Ectodermal cell (in vitro differentiated cells): ENCODE data around the gene SEC24B.

ENCODE experiments used
- H3K27ac ChIP-seq: 2 replicates; pipeline ENCODE4 v1.7.0; 2013; ENCODE audit warnings: mild to moderate bottlenecking, low read depth, low read length; ENCODE audit not compliant: insufficient read depth, poor library complexity, severe bottlenecking
- H3K27me3 ChIP-seq: 2 replicates; pipeline ENCODE4 v1.7.0; 2013; ENCODE audit warnings: mild to moderate bottlenecking, low read length; ENCODE audit not compliant: insufficient read depth, control insufficient read depth, poor library complexity, severe bottlenecking
- H3K36me3 ChIP-seq: one replicate; pipeline ENCODE4 v1.7.0; 2013; ENCODE audit warnings: low read length; ENCODE audit not compliant: control insufficient read depth, insufficient read depth
- H3K4me1 ChIP-seq: one replicate; pipeline ENCODE4 v1.7.0; 2013; ENCODE audit warnings: low read length; ENCODE audit not compliant: control insufficient read depth, insufficient read depth
- H3K4me3 ChIP-seq: 2 replicates; pipeline ENCODE4 v1.7.0; 2013; ENCODE audit warnings: low read depth, low read length, control low read depth; ENCODE audit not compliant: insufficient read depth
- H3K9me3 ChIP-seq: 2 replicates; pipeline ENCODE4 v1.7.0; 2013; ENCODE audit warnings: mild to moderate bottlenecking, low read length, moderate library complexity; ENCODE audit not compliant: control insufficient read depth
- WGBS, 2 experiments: methylation state at CpG; one replicate each; pipeline ENCODE4 v1.1.7; 2013; ENCODE audit warnings: missing lambda C conversion rate in 2 of 2; 5-methylcytosine and 5-hydroxymethylcytosine counted together

SEC24B gene

GRCh38 chr4:109429545-109429944 is 4.1 kb upstream of the SEC24B start:
- 100% methylated on average over 1 of the region's 1 CpG for WGBS, 2 experiments
- H3K4me3 ChIP-seq, result no peak overlapping the region
- peaks cover 8% of the 10 kb centered on the region for H3K36me3 ChIP-seq
- H3K4me1 ChIP-seq, result peaks cover 9% of the 10 kb centered on the region
- H3K9me3 ChIP-seq, result no peaks in the 10 kb centered on the region
- H3K27ac ChIP-seq, result no peak overlapping the region
- no peaks in the 10 kb centered on the region for H3K27me3 ChIP-seq

- H3K27me3 ChIP-seq, result no peaks in the 10 kb centered on the region
- no peak overlapping the region for H3K27ac ChIP-seq
- peaks cover 8% of the 10 kb centered on the region for H3K36me3 ChIP-seq
- 100% methylated on average over 1 of the region's 1 CpG; no CpG with 5 or more reads in 1 of the 2 experiments for WGBS, 2 experiments
- no peaks in the 10 kb centered on the region for H3K9me3 ChIP-seq
- H3K4me1 ChIP-seq, result peaks cover 27% of the 10 kb centered on the region
- H3K4me3 ChIP-seq, result peak overlapping the region; percentile 85
These were observed 1.4 kb upstream of the SEC24B start for GRCh38 chr4:109432203-109432602.

GRCh38 chr4:109432696-109433095 is 919 bp upstream of the SEC24B start:
- 69 to 71% methylated on average over 3 of the region's 3 CpGs for WGBS, 2 experiments
- H3K4me3 ChIP-seq, result peak overlapping the region; percentile 85

GRCh38 chr4:109434007-109434971 is 674 bp downstream of the SEC24B start:
- Histone ChIP-seq H3K36me3 (peaks cover 8% of the 10 kb centered on the region), H3K4me1 (peaks cover 27% of the 10 kb centered on the region), H3K27me3 (no peaks in the 10 kb centered on the region), H3K9me3 (no peaks in the 10 kb centered on the region), H3K27ac (no peak overlapping the region), H3K4me3 (peak overlapping the region; percentile 85)
- WGBS, 2 experiments, result 1 to 2% methylated on average over 70 of the region's 70 CpGs

More at GRCh38 chr4:109432696-109433095, 919 bp upstream of the SEC24B start:
- H3K9me3 ChIP-seq, result no peaks in the 10 kb centered on the region
- peak overlapping the region; percentile 80 for H3K27ac ChIP-seq
- peaks cover 27% of the 10 kb centered on the region for H3K4me1 ChIP-seq
- peaks cover 8% of the 10 kb centered on the region for H3K36me3 ChIP-seq
- no peaks in the 10 kb centered on the region for H3K27me3 ChIP-seq

- H3K36me3 ChIP-seq, result peaks cover 3% of the 10 kb centered on the region
- no peak overlapping the region for H3K4me3 ChIP-seq
- no peaks in the 10 kb centered on the region for H3K27me3 ChIP-seq
- H3K27ac ChIP-seq, result no peak overlapping the region
- WGBS, 2 experiments, result 76 to 81% methylated on average over 3 of the region's 3 CpGs
- H3K4me1 ChIP-seq, result peaks cover 27% of the 10 kb centered on the region
- H3K9me3 ChIP-seq, result no peaks in the 10 kb centered on the region
These were observed 2.0 kb downstream of the SEC24B start for GRCh38 chr4:109435635-109436034.

GRCh38 chr4:109436504-109436903 is 2.9 kb downstream of the SEC24B start:
- peaks cover 27% of the 10 kb centered on the region for H3K4me1 ChIP-seq
- H3K36me3 ChIP-seq, result no peaks in the 10 kb centered on the region
- H3K9me3 ChIP-seq, result no peaks in the 10 kb centered on the region
- no peak overlapping the region for H3K4me3 ChIP-seq
- H3K27me3 ChIP-seq, result no peaks in the 10 kb centered on the region
- WGBS, 2 experiments, result 85 to 94% methylated on average over 2 to 3 of the region's 3 CpGs
- H3K27ac ChIP-seq, result no peak overlapping the region

- 90 to 95% methylated on average over 4 of the region's 4 CpGs for WGBS, 2 experiments
- peaks cover 5% of the 10 kb centered on the region for H3K36me3 ChIP-seq
- no peak overlapping the region for H3K27ac ChIP-seq
- no peak overlapping the region for H3K4me3 ChIP-seq
- H3K9me3 ChIP-seq, result no peaks in the 10 kb centered on the region
- no peaks in the 10 kb centered on the region for H3K27me3 ChIP-seq
- peaks cover 7% of the 10 kb centered on the region for H3K4me1 ChIP-seq
These were observed 7.3 kb downstream of the SEC24B start for GRCh38 chr4:109440948-109441347.

- WGBS, 2 experiments, result 89 to 100% methylated on average over 1 to 2 of the region's 2 CpGs
- Histone ChIP-seq H3K4me3 (no peak overlapping the region), H3K27ac (no peak overlapping the region), H3K27me3 (no peaks in the 10 kb centered on the region), H3K4me1 (no peaks in the 10 kb centered on the region), H3K9me3 (peaks cover 2% of the 10 kb centered on the region), H3K36me3 (peaks cover 9% of the 10 kb centered on the region)
These were observed 8.3 kb downstream of the SEC24B start for GRCh38 chr4:109441862-109442458.

- Histone ChIP-seq H3K4me1 (no peaks in the 10 kb centered on the region), H3K36me3 (peaks cover 10% of the 10 kb centered on the region), H3K4me3 (no peak overlapping the region), H3K27ac (no peak overlapping the region), H3K9me3 (peaks cover 2% of the 10 kb centered on the region), H3K27me3 (no peaks in the 10 kb centered on the region)
- WGBS, 2 experiments, result 94 to 100% methylated on average over 2 of the region's 2 CpGs
These were observed 10.7 kb downstream of the SEC24B start for GRCh38 chr4:109444182-109444844.

- H3K27me3 ChIP-seq, result no peaks in the 10 kb centered on the region
- peaks cover 2% of the 10 kb centered on the region for H3K9me3 ChIP-seq
- H3K4me3 ChIP-seq, result no peak overlapping the region
- no peaks in the 10 kb centered on the region for H3K4me1 ChIP-seq
- H3K36me3 ChIP-seq, result peaks cover 13% of the 10 kb centered on the region
- H3K27ac ChIP-seq, result no peak overlapping the region
These were observed 13.7 kb downstream of the SEC24B start for GRCh38 chr4:109447278-109447677.
